ENCODE results near the gene TPR.

Gene TPR

GRCh38 chr1:186275822-186276221, 99.2 kb downstream of the TPR start:
- Histone ChIP-seq H3K4me3 (ENCODE audit: low read length) (no peak overlapping the region), H3K9me3 (ENCODE audit: insufficient read depth, low read depth, low read length) (no peaks in the 10 kb centered on the region), H3K9ac (ENCODE audit: low read depth, low read length) (no peak overlapping the region), H3K36me3 (ENCODE audit: insufficient read depth, low read depth, low read length) (no peaks in the 10 kb centered on the region), H3K4me1 (ENCODE audit: insufficient read depth, low read length) (peaks cover 9% of the 10 kb centered on the region; the same call in 1 of the 2 replicates), H3K27me3 (ENCODE audit: insufficient read depth, low read length) (no peaks in the 10 kb centered on the region), H3K27ac (ENCODE audit: low read length) (no peak overlapping the region)

DNA sequence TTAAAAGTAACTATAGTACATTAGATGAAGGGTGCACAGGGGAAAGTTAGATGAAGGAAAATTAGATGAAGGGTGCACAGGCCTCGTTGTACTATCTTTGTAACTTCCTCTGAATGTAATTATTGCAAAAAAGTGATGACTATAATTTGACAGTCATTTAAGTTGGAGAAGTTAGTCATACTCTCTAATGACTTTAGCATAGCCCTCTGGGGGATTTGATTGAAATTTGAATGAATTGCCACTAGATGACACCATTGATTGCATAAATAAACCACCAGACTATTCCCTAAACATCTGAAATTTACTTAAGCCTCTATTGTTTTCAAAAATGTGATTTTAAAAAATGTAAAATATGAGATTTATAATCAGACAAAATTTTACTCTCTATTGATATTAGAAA, 102.6 kb downstream of the TPR start:
- peaks cover 9% of the 10 kb centered on the region; the same call in 1 of the 2 replicates for H3K4me1 ChIP-seq (ENCODE audit: insufficient read depth, low read length)
- H3K9me3 ChIP-seq (ENCODE audit: insufficient read depth, low read depth, low read length), result no peaks in the 10 kb centered on the region
- H3K27ac ChIP-seq (ENCODE audit: low read length), result no peak overlapping the region
- no peaks in the 10 kb centered on the region for H3K36me3 ChIP-seq (ENCODE audit: insufficient read depth, low read depth, low read length)
- H3K4me3 ChIP-seq (ENCODE audit: low read length), result no peak overlapping the region
- H3K9ac ChIP-seq (ENCODE audit: low read depth, low read length), result no peak overlapping the region
- no peaks in the 10 kb centered on the region for H3K27me3 ChIP-seq (ENCODE audit: insufficient read depth, low read length)

DNA sequence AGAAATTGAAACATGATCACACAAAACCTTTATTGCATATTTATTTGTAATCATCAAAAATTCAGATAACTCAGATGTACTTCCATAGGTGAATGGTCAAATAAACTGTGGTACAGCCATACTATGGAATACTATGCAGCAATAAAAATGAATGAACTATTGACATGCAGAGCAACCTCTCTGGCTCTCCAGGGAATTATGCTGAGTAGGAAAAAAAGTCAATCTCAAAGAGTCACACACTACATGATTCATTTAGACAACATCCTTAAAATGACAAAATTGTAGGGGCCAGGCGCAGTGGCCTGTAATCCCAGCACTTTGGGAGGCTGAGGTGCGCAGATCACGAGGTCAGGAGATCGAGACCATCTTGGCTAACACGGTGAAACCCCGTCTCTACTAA, 104.0 kb downstream of the TPR start:
- Histone ChIP-seq H3K9me3 (ENCODE audit: insufficient read depth, low read depth, low read length) (no peaks in the 10 kb centered on the region), H3K36me3 (ENCODE audit: insufficient read depth, low read depth, low read length) (no peaks in the 10 kb centered on the region)

More for the DNA sequence above, 104.0 kb downstream of the TPR start:
- H3K27me3 ChIP-seq (ENCODE audit: insufficient read depth, low read length), result no peaks in the 10 kb centered on the region
- no peak overlapping the region for H3K9ac ChIP-seq (ENCODE audit: low read depth, low read length)
- H3K4me3 ChIP-seq (ENCODE audit: low read length), result no peak overlapping the region
- peaks cover 9% of the 10 kb centered on the region; the same call in 1 of the 2 replicates for H3K4me1 ChIP-seq (ENCODE audit: insufficient read depth, low read length)
- H3K27ac ChIP-seq (ENCODE audit: low read length), result no peak overlapping the region

Measured in iPS-20b (cell line).